NCI-H446 (cell line): ENCODE measurements around the gene GSC.
"Not testable (repeated sequence)": the region's sequence is repeated elsewhere in the genome, so short reads cannot be mapped to it uniquely, and the experiment has no call there.

Experiments
- DNase-seq, 2 experiments: peaks; one replicate each; lab custom pipeline; 2025; lab: John Stamatoyannopoulos, UW

The GSC gene

DNA sequence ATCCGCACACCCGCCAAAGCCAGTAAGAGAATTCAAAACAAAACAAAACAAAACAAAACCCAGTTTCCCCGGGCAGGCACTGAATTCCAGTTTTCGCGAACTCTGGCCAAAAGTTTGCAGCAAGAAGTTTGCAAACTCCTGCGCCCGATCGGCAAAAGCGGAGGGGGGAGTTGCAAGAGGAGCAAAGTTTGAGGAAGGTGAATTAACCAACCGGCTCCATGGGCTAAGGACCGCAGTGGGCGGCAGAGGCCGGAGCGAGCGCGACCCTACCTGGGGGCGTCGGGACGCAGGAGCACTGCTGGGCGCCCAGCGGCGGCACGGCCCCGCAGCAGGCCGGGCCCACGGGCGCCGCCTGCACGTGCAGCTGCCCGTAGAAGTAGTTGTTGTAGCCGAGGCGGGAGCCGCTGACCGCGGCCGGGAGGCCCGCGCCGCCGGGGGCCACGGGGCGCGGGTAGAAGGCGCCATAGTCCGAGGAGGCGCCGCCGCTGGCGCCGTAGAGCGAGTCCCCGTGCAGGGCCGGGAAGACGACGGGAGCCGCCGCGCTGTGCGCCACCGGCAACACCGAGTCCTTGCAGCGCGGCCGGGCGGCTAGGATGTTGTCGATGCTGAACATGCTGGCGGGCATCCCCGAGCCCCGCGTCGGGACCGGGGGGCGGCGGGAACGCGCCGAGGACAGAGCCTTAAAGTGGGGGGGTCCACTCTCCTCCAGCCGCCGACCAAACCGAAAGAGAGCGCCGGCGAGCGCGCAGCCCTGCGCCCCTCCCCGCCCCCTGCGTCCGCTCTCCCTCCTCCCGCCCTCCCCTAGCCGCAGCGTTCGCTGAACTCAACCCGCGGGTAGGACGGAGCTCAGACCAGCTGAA, at the start of gene GSC:
Gene GSC, minus strand, starts transcription at position 723 of the 860 bp plus-strand sequence. Its CDS starts 98 bp downstream, at position 625.
- DNase-seq, result no peak

DNA sequence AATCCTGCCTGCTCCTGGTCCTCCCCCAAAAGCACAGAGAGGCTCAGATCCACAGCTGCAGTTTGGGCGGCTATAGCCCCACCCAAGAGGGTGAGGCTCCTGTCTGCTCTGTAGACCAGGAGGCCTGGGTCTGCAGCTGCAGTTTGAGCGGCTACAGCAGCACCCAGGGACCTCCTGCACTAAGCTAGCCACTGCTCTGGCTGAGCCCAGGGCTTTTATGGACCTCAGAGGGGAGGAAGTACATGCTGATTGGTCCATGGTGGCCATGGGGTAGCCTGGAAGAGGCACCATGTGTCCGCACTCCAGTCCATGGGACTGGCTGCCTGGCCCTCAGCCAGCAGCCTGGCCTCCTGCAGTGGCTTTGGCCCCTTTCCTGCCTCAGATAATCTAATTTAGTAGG, 49.6 kb upstream of the GSC start:
- no peak for DNase-seq

DNA sequence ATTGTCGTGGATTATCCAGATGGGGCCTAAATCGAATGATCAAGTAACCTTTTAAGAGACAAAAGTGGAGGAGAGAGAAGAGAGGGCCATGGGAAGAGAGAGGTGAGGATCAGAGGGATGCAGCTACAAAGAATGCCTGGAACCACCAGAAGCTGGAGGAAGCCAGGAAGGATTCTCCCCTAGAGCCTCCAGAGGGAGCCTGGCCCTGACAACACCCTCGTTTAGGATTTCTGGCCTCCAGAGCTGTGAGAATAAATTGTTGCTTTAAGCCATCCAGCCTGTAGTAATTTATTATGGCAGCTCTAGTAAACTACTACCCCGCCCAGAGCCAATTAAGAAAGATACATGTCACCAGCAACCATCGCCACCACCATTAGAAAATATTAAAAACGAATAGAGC, 46.2 kb upstream of the GSC start:
- DNase-seq, result no peak

DNA sequence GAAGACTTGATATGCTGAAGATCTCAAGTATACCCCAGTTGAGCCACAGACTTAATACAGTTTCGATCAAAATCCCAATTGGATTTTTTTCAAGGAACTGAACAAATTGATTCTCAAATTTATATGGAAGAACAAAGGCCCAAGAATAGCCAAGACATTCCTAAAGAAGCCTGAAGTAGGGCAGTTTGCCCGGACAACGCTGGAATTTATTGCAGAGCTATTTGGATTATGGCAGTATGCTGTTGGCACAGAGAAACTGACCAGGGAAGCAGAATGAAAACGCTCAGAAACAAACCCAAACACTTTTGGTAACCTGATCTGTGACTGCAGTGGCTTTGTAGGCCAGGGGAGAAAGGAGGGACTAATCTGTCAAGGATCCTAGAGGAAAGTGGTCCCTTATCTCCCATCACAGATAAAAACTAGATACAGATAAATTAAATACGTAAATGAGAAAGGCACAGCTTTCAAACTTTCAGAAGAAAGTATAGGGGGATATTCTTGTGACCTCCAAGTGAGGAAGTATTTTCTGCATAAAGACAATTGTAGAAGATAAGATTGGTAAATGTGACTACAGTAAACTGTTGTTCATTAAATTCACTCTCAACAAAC, 35.9 kb upstream of the GSC start:
- DNase-seq, result no peak

DNA sequence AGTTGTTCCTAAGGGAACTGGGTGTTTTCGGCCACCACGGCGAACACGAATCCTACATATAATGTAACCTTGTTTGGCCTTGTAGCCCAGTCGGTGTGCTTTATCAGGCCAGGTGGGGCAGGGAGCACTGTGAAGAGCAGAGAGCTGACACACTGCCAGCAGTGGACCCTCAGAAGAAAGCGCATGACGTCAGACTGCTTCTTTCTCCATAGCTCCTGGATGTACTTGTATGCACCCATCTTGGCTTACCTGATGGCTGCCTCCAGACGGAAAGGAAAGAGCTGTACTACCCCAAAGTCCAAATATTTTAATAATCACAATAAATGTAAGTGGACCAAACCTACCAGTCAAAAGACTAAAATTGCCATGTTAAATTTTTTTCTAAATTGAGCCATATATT, 31.3 kb upstream of the GSC start:
- no peak for DNase-seq

DNA sequence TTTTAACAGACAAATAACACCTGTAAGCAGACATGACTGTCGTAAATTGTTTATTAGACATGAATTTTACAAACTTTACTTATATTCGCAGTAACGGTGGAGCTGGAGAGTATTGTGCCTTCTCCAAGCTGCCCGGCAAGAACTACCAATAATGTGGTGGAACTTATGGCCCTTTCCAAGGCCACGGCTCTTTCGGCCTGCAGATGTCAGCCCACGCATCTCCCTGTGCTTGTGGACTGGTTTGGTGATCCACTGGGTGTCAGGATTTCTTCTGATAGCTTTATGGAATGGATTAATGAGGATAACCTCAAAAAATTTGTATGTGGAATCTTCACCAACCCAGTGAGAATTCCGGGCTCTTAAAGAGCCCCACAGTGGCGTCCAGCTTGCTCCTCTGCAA, 30.9 kb upstream of the GSC start:
- DNase-seq, result not testable (repeated sequence)

DNA sequence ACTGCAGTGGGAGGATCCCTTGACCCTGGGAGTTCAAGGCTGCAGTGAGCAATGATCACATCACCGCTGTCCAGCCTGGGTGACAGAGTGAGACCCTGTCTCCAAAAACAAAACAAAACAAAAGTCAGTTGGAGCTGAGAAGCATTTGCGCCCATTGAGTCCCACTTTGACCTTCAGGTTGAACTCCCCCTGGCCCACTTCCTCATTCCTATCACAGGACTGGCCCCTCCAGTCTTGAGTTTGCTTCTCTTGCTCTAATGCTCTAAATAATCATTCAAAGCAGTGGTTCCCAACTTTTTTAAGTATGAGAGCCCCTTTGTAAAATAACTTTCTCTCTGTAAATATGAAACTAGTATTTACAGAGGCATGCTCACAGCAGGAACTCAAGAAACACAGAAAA, 28.0 kb upstream of the GSC start:
- DNase-seq, result no peak

DNA sequence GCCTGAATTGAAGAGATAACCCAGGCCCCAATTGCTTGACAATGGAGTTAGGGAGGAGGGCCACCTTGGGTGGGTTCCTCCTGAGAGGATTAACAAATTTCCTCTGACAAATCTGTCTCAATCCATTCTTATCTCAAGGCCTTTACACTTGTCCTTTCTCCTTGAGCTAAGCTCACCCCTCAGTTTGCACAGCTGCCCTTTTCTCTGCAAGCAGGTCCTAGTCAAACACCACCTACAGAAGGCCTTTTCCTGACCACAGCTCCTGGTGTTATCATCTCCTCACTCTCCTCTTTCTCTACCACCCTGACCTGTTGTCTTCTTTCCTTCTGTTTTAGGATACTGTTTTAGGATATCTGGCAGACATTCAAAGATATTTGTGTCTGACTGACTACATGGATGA, 26.4 kb upstream of the GSC start:
- DNase-seq, result no peak

DNA sequence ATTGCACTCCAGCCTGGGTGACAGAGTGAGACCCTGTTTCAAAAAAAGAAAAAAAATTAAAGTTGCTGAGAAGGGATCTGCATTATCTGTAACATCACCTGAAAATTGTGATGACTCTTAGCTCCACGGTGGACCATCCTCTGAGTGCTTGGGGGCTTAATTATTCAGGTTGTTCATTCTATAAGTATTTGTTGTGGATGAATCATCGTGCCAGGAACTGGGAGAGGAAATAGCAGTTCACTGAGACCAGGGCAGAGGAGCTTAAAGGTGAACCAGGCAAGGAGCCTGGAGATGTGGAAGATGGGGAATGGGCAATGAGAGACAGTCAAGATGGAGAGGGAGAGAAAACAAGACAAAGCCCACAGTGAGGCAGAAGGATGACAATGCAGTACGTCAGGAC, 25.5 kb upstream of the GSC start:
- no peak for DNase-seq

DNA sequence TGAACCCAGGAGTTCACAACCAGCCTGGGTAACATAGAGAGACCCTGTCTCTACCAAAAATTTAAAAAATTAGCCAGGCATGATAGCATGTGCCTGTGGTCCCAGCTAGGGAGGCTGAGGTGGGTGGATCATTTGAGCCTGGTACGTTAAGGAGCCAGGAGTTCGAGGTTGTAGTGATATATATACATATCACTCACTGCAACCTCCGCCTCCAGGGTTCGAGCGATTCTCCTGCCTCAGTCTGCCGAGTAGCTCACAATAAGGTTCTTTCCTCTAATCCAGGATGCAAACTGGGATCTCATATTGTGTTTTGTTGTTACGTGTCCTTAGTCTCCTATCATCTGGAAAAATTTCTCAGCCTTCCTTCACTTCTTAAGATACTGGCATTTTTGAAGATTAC, 24.0 kb upstream of the GSC start:
- DNase-seq, result no peak

DNA sequence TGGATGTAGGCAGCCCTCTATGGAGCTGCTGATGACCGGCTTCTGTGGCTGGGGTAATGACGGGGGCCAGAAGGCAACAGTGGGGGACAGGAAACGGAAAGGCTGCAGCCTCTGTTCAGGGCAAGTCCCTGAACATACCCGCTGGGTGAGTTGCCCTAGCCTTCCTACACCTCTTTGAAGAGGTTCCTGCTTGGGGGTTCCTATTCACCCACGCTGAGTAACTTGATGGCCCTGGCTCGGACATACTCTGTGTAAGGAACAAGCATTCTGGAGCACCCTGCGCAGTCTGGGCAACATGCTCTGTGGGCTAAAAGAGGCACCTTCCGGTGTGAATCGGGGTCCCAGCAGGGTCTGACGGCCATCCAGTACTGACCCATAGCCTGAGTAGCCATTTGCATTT, 17.7 kb upstream of the GSC start:
- no peak for DNase-seq

DNA sequence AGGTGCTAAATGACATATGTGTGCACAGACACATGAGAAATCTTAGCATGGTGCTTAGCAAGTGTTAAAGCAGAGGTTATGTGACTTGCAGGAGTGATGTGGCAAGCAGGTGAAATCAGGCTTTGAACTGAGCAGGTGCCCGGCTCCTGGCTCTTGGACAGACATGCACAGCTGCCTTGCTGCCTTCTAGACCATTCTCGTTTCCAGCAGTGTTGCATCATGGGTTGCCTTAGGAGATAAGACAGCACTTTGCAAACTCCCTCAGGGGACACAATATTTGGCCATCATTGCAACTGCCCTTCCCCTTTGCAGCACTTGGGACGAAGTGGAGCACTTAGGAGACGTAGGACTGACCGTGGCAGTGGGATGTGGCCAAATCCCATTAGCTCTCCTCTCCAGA, 17.2 kb upstream of the GSC start:
- no peak for DNase-seq

DNA sequence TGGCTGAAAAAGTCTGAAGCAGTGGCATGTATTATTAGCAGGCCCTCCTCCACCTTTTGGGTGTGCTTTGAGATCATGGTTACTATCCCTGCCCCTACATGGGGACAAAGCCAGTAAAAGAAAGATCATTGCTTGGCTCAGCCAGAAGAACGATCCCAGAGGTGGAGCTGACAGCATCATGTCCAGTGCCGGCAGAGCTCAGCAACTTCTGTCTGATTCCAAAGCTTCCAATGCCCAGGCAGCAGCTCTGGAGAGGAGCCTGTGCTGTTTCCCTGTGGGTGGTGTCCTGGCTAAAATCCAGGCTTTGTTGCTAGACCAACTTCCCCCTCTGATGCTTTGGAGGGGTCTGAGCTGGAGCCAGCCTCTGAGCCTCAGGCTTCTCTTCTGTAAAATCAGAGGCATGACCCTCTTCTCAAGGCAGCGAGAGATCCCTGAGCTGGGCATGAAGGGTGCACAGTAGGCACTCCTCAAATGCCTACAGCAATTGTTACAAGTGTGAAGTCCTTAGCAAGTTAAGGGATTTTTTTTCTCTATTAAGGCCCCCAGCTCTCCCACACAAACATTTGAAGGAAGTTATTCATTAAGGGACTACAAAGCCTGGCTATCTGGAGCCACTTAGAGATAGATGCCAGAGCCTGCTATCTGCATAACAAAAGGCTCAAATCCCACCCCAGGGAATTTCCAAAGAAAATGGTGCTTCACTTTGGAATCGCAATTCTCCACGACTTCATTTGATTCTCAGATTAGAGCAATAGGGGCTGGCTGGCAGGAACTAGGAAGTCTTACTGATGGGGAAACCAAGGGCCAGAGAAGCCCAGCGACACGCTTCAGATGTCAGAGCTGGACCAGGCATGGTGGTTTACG, 10.9 kb upstream of the GSC start:
- DNase-seq, result no peak

DNA sequence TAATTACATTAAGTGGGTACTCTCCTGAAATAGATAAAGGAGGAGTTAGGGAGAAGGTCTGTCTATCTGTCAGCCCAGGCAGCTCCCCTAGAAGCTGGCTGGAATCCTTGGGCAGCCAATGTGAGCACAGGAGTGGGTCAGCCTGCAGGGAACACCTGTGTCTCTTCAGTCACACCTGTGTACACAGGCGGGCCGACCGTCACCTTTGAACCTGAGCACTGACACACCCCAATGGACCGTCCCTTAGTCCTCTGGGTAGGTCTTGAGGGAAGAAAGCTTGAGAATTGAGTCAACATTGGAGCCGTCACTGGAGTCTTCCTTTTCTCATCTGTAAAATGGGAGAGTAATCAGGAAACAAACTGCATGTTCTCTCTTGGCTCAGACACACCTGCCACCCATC, 9.8 kb upstream of the GSC start:
- DNase-seq, result no peak

DNA sequence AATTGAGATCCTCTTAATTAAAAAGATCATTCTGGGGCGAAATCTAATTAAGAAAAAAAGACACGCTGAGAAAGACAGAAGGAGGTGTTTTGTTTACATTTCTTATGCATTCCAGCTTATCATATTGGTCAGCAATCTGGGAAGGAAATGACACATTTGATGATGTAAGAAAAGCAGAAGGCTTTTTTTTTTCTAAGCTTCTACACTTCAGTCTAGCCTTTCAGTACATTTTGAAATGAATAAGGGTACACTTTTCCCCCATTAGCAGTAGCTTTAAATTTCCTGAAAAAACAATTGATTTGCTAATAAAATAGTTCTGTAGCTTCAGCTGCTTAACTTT, 5.9 kb upstream of the GSC start:
- no peak for DNase-seq

DNA sequence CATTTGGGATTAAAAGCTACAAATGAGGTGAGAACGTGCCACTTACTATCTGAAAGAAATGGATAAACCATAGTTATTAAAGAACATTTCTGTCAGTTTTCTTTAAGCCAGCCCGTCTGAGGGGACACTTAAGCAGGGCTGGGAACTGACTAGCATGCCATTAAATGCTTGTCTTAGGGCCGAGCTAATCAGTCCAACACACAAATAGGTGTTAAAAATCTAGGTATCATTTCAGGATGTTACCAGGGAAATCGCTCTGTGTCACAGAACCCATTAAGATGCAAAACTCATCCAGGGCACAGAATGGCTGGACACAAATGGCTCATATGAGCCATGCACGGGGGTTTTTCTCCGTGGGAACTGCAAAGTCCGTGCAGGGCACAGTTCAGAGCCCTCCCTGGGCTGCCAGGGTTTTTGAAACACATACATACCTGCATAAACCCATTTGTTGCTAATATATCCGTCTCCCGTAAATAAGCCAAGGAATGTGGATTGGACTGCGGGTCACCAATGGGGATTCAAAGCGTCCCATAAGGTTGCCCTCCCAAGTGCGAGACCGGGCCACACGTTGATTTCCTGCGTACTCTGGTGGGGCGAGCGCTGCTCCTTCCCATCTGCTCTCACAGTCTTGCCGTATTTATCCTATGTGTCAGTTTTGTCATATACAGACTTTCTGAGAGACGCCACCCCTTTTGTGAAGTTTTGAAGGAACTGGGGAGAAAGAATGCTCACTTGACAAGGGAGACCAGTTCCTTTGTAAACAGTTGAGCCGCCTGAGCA, 5.4 kb upstream of the GSC start:
- no peak for DNase-seq

DNA sequence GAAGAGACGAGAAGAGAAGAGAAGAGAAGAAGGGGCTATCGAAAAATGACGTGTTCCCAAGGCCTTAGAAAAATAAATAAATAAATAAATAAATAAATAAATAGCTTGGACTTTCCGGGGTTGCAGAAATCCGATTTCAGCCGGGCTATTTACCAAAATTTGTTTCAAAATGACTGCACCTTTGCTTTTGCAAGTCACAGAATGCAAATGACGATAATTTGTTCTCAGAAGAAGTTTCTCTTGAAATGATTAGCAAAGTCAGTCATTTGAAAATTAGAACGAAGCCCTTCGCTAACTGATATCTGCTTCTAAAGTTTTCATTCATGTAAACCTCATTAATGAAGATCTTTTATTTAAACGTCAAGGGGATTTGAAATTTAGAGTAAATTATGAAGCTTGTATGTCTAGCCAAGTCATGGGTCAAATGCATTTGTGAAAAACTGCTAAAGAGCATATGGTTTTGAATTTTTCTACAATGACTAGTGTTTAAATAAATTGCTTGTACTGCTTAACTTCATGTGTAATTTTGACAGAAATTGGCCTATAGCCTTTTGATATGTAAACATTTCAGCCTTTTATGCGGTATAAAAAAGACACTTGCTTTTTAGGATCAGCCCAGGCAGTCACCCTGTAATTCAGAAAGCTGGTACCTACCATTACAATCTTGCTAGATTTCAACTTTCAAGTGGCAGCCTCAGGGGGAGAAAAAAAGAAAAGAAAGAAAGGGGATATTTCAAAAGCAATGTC, 4.6 kb upstream of the GSC start:
- no peak for DNase-seq

DNA sequence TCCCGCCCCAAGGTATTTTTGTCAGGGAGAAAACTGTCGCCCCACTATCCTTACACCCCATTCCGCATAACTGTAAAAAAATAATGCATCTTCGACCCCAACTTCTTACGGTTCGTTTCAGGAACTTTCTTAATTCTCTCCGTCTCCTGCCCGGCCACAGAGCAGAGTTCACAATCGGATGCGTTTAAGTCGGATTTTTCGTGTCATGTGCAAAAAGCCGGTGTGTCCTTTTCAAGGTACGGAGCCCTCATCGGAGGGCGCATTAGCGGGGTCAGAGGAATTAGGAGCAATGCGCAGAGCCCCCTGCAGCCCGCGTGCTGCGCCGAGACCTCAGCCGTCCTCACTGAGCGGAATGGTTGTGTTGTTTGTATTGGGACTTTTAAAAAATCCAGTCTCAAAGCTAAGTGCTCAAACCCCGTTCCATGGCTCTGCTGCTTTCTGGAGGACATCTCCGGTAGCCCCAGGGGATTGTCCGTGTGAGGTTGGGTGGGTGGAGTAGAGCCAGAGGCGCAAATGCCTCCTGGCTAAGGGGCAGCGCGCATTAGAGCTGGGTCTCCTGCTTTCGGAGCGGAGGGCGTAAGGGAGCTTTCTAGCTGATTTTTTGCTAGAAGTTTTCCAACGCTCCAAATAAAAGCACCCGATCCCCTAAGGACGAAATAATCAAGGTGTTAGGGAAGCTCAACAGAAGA, 3.9 kb upstream of the GSC start:
- no peak for DNase-seq

DNA sequence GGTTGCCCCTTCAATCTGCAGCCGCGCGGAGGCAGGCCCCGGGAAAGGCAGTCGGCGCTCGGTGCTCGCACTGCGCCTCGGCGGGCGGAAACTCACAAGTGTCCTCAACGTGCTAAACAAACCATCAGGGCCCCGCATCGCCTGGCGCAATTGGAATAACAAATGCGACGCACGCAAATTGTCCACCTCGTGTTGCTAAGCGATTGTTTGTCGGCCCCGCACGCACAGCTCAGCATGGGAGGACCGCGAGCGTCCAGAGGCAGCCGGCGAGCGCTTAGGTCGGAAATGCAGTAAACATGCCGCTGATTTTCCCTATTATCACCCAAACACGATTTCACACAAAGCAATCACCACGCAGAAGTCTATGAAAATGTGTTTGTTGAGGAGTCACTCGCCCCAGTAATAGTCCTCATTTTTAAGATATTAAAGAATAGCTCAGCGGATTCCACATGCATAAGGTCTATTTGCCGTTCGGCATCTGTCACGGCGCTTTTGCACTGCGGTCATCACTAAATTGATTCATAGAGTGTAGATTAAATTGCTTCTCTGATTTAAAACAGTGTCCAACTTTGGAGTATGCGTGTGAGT, 3.2 kb upstream of the GSC start:
- DNase-seq, result no peak

DNA sequence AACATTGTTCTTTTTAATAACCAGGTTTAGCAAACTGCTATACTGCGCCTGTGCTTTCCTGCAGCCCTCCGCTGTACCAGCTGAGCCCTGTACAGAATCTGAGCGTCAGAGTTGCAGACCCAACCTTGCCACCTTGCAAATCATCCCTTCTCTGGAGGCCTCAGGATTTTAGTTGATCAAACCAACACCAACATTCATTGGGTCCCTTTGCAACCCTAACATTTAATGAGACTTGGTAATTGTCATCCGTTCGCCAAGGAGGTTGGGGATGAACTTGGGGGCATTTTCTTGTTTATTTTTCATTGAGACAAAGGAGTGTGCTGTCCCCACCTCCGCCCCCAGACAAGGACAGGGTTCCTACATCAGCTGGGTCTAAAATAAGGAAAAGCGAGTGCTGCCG, 2.6 kb upstream of the GSC start:
- DNase-seq, result no peak
